ENCODE measurements around the gene KIAA0319L. TPM values are rescaled to one million over a fixed set of nuclear protein-coding genes. Genes with fewer than 3 reads are reported as not detected.

Gene KIAA0319L
- total RNA-seq, 1 experiment from 2014 or later: 60.0 TPM

DNA sequence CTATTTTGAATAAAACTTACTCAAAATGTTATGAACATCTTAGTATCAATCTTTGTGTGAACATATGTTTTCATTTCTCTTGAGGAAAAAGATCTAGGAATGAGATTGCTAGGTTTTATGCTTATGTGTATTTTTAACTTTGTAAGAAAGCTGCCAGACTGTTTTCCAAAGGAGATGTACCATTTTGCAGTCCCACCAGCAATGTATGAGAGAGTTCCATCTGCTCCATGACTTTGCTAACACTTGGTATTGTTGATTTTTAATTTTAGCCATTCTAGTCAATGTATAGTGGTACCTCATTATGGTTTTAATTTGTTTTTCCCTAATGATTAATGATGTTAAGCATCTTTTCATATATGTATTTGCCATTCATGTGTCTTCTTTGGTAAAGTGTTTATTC is 156.2 kb downstream of the KIAA0319L start:
- no TSS peak for BruUV-seq (replicated peaks)
- intact Hi-C loops (cut with micrococcal nuclease; ENCODE audit: unreplicated experiment): no loop called here
- no peak for TF ChIP-seq CTCF (IDR thresholded peaks at IDR 0.05)
- TF ChIP-seq TCF7L2 (IDR thresholded peaks at IDR 0.05; ENCODE audit: low read depth, low read length): no peak
- no peak for TF ChIP-seq POLR2AphosphoS5 (IDR thresholded peaks at IDR 0.05; ENCODE audit: low read depth, low read length)
- TF ChIP-seq REST (IDR thresholded peaks at IDR 0.05; ENCODE audit: insufficient read depth in 1 of 2, low read depth in 2 of 2, low read length in 1 of 2): no peak
- no peak for TF ChIP-seq SIN3A (IDR thresholded peaks at IDR 0.05; ENCODE audit: borderline replicate concordance, insufficient read depth, low read depth, low read length)
- POLR2A ChIA-PET: no interaction called here
- no peak overlapping the region for H3K4me3 ChIP-seq (ENCODE audit: low read depth in 2 of 2, low read length in 2 of 2)
- in situ Hi-C loops (cut with HindIII; ENCODE audit: low pct_unique_long_range_greater_than_20kb, low sequenced_read_pairs): no loop called here
- DNase-seq (ENCODE audit: low read depth, low spot score) (no peak), ATAC-seq (no peak)
- peaks cover 47% of the 10 kb centered on the region for H3K36me3 ChIP-seq (ENCODE audit: control insufficient read depth, insufficient read depth, low read length)
- CTCF ChIA-PET: no interaction called here
- H3K9me3 ChIP-seq (ENCODE audit: control insufficient read depth, insufficient read depth, low read depth, low read length): no peaks in the 10 kb centered on the region
- H3K4me1 ChIP-seq (ENCODE audit: control insufficient read depth, insufficient read depth, low read length): no peaks in the 10 kb centered on the region
- H3K27ac ChIP-seq (ENCODE audit: low read length): no peak overlapping the region
- no peaks in the 10 kb centered on the region for H3K27me3 ChIP-seq (ENCODE audit: control insufficient read depth, insufficient read depth, low read length)

DNA sequence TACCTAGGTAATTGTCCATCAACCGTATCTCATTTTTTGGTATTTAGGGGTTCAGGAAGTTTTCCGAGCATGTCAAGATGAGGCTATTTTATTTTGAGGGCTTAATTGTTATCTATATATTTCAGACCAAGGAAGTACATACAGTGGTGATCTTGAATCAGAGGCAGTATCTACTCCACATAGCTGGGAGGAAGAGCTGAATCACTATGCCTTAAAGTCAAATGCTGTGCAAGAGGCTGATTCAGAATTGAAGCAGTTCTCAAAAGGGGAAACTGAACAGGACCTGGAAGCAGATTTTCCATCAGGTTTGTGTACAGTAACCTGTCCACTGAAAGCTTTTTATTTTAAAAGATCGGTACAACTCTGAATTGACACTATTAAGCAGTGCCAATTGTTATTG is 158.5 kb downstream of the KIAA0319L start:
- Histone ChIP-seq H3K27ac (ENCODE audit: low read length) (no peak overlapping the region), H3K36me3 (ENCODE audit: control insufficient read depth, insufficient read depth, low read length) (peaks cover 44% of the 10 kb centered on the region), H3K27me3 (ENCODE audit: control insufficient read depth, insufficient read depth, low read length) (no peaks in the 10 kb centered on the region), H3K4me3 (ENCODE audit: low read depth in 2 of 2, low read length in 2 of 2) (no peak overlapping the region), H3K4me1 (ENCODE audit: control insufficient read depth, insufficient read depth, low read length) (no peaks in the 10 kb centered on the region), H3K9me3 (ENCODE audit: control insufficient read depth, insufficient read depth, low read depth, low read length) (no peaks in the 10 kb centered on the region)
- ChIA-PET POLR2A (interaction anchor here (0.7 kb wide), 1 partner anchor 279 kb away, joined by 4 read pairs; no protein-coding TSS in a partner anchor), CTCF (no interaction called here)
- TF ChIP-seq CTCF (IDR thresholded peaks at IDR 0.05) (no peak), TCF7L2 (IDR thresholded peaks at IDR 0.05; ENCODE audit: low read depth, low read length) (no peak), POLR2AphosphoS5 (IDR thresholded peaks at IDR 0.05; ENCODE audit: low read depth, low read length) (no peak), REST (IDR thresholded peaks at IDR 0.05; ENCODE audit: insufficient read depth in 1 of 2, low read depth in 2 of 2, low read length in 1 of 2) (no peak), SIN3A (IDR thresholded peaks at IDR 0.05; ENCODE audit: borderline replicate concordance, insufficient read depth, low read depth, low read length) (no peak)
- ATAC-seq (no peak), DNase-seq (ENCODE audit: low read depth, low spot score) (no peak)
- intact Hi-C loops (cut with micrococcal nuclease; ENCODE audit: unreplicated experiment) (no loop called here), in situ Hi-C loops (cut with HindIII; ENCODE audit: low pct_unique_long_range_greater_than_20kb, low sequenced_read_pairs) (no loop called here)
- no TSS peak for BruUV-seq (replicated peaks)

All from Panc1 (cell line).